Fibroblast of lung (primary cell): ENCODE data around the gene ZNF576. TPM values are rescaled to one million over a fixed set of nuclear protein-coding genes. Genes with fewer than 3 reads are reported as not detected.
"Not testable (repeated sequence)": the region's sequence is repeated elsewhere in the genome, so short reads cannot be mapped to it uniquely, and the experiment has no call there.

Experiments
- DNase-seq, 2 donors: peaks; one replicate each; pipeline versions ENCODE4 v3.0.0 to v3.0.0-alpha.2; 2010; ENCODE audit warnings: low read depth in 2 of 2
- H2AFZ ChIP-seq: 2 replicates; pipeline ENCODE4 v1.5.1; 2012; ENCODE audit warnings: low read length, control low read depth, inconsistent platforms
- H3K27ac ChIP-seq: 2 replicates; pipeline ENCODE4 v1.5.1; 2011; ENCODE audit warnings: low read length, control low read depth; ENCODE audit not compliant: insufficient read depth
- H3K27me3 ChIP-seq: 2 replicates; pipeline ENCODE4 v1.5.1; 2011; ENCODE audit warnings: mild to moderate bottlenecking, low read length; ENCODE audit not compliant: control insufficient read depth, insufficient read depth
- H3K36me3 ChIP-seq: 2 replicates; pipeline ENCODE4 v1.5.1; 2011; ENCODE audit warnings: low read length; ENCODE audit not compliant: control insufficient read depth, insufficient read depth
- H3K4me1 ChIP-seq: 2 replicates; pipeline ENCODE4 v1.5.1; 2011; ENCODE audit warnings: low read length; ENCODE audit not compliant: control insufficient read depth, insufficient read depth; ENCODE audit errors: extremely low read depth
- H3K4me2 ChIP-seq: 2 replicates; pipeline ENCODE4 v1.5.1; 2011; ENCODE audit warnings: low read length, control low read depth; ENCODE audit not compliant: insufficient read depth; ENCODE audit errors: extremely low read depth
- H3K4me3 ChIP-seq, 4 experiments: fragments of 200-600 bp in 1 of 4; sonication (generic) in 1 of 4; replicated peaks in 1 of 4; 2 replicates each; pipeline ENCODE4 v1.5.1; 2011 to 2016; ENCODE audit warnings: low read length in 4 of 4, low read depth in 3 of 4, mild to moderate bottlenecking in 3 of 4, control low read depth in 2 of 4, inconsistent platforms in 1 of 4, mixed read lengths in 1 of 4; ENCODE audit not compliant: insufficient read depth in 1 of 4; ENCODE audit errors: control extremely low read depth in 1 of 4
- H3K79me2 ChIP-seq: 2 replicates; pipeline ENCODE4 v1.5.1; 2012; ENCODE audit warnings: mild to moderate bottlenecking, low read length, inconsistent platforms; ENCODE audit not compliant: control insufficient read depth, insufficient read depth
- H3K9ac ChIP-seq: 2 replicates; pipeline ENCODE4 v1.5.1; 2011; ENCODE audit warnings: mild to moderate bottlenecking, low read length, control low read depth; ENCODE audit not compliant: insufficient read depth
- H3K9me3 ChIP-seq: 2 replicates; pipeline ENCODE4 v1.5.1; 2012; ENCODE audit warnings: low read depth, low read length; ENCODE audit not compliant: control insufficient read depth, insufficient read depth
- H4K20me1 ChIP-seq: 2 replicates; pipeline ENCODE4 v1.5.1; 2011; ENCODE audit warnings: low read length; ENCODE audit not compliant: control insufficient read depth, insufficient read depth; ENCODE audit errors: extremely low read depth
- CTCF ChIP-seq, 2 donors: IDR thresholded peaks in 1 of 2; conservative IDR thresholded peaks in 1 of 2; 1 replicate in 1 of 2; 2 replicates in 1 of 2; pipeline ENCODE4 v1.5.1; 2011 to 2012; ENCODE audit warnings: low read length in 2 of 2, control low read depth in 1 of 2, inconsistent platforms in 1 of 2, low read depth in 1 of 2, mild to moderate bottlenecking in 1 of 2
- EZH2 ChIP-seq: IDR thresholded peaks from 2 replicates; pipeline ENCODE4 v1.5.1; 2012; ENCODE audit warnings: low read length, control low read depth, mild to moderate bottlenecking; ENCODE audit errors: missing control alignments
- polyA plus RNA-seq, 2 donors: library from polyadenylated mRNA; depleted of rRNA in 1 of 2; stranded (reverse) in 1 of 2; unstranded in 1 of 2; fragments of >200 nt; gene quantifications; 2 replicates each; pipeline ENCODE4 v1.2.1, GENCODE V29; 2011 to 2012; ENCODE audit warnings: missing spikeins in 1 of 2
- total RNA-seq: library from RNA; depleted of rRNA; stranded (reverse); fragments of >200 nt; gene quantifications from 2 replicates; pipeline ENCODE4 v1.2.1, GENCODE V29; 2014

ZNF576 gene
- total and polyA plus RNA-seq, 2 donors (not counting 1 experiment from before 2014, with no cell fraction given), result 7.0 to 9.7 TPM

GRCh38 chr19:43634872-43635560 is 38.6 kb downstream of the ZNF576 start:
- H2AFZ ChIP-seq, result peak overlapping the region; percentile 14
- TF ChIP-seq CTCF (conservative IDR thresholded peaks at IDR 0.05 in 1 of 2, IDR thresholded peaks at IDR 0.05 in 1 of 2; ENCODE audit: low read depth in 1 of 2, low read length in 2 of 2) (no peak), EZH2 (no peak)
- no peaks in the 10 kb centered on the region for H3K79me2 ChIP-seq
- no peaks in the 10 kb centered on the region for H3K36me3 ChIP-seq
- H3K27ac ChIP-seq, result no peak overlapping the region
- no peaks in the 10 kb centered on the region for H3K9me3 ChIP-seq
- peak overlapping the region; percentile 25 for H3K4me2 ChIP-seq
- peak in 1 of 2 donors; percentile 23 for DNase-seq
- peaks cover 29% of the 10 kb centered on the region for H3K27me3 ChIP-seq
- H3K4me3 ChIP-seq, result peak overlapping the region in 1 of 4 experiments; percentile 26
- H3K4me1 ChIP-seq, result peaks cover 9% of the 10 kb centered on the region
- H3K9ac ChIP-seq, result peak overlapping the region; percentile 16
- H4K20me1 ChIP-seq, result no peaks in the 10 kb centered on the region

- Histone ChIP-seq H3K27me3 (peaks cover 33% of the 10 kb centered on the region), H2AFZ (peak overlapping the region; percentile 14), H3K4me1 (peaks cover 12% of the 10 kb centered on the region)
- H3K79me2 ChIP-seq, H3K9me3 ChIP-seq, DNase-seq, H3K36me3 ChIP-seq, H3K9ac ChIP-seq, H3K4me3 ChIP-seq, H4K20me1 ChIP-seq, H3K4me2 ChIP-seq, H3K27ac ChIP-seq: not testable (repeated sequence)
These were observed 39.2 kb downstream of the ZNF576 start for GRCh38 chr19:43635561-43635940.

- TF ChIP-seq CTCF (conservative IDR thresholded peaks at IDR 0.05 in 1 of 2, IDR thresholded peaks at IDR 0.05 in 1 of 2; ENCODE audit: low read depth in 1 of 2, low read length in 2 of 2), result no peak
- no peak for TF ChIP-seq EZH2
- H3K4me2 ChIP-seq, result no peak overlapping the region
- no peak overlapping the region for H3K27ac ChIP-seq
- peaks cover 12% of the 10 kb centered on the region for H3K4me1 ChIP-seq
- H3K9ac ChIP-seq, result no peak overlapping the region
- DNase-seq, result peak in 1 of 2 donors; percentile 47
- no peaks in the 10 kb centered on the region for H3K9me3 ChIP-seq
- no peaks in the 10 kb centered on the region for H3K36me3 ChIP-seq
- H3K79me2 ChIP-seq, result no peaks in the 10 kb centered on the region
- H3K27me3 ChIP-seq, result peaks cover 33% of the 10 kb centered on the region
- H3K4me3 ChIP-seq, result no peak overlapping the region
- no peaks in the 10 kb centered on the region for H4K20me1 ChIP-seq
- no peak overlapping the region for H2AFZ ChIP-seq
These were observed 39.8 kb downstream of the ZNF576 start for GRCh38 chr19:43636121-43636683.
